ENCODE measurements around the gene PLK2. TPM values are rescaled to one million over a fixed set of nuclear protein-coding genes. Genes with fewer than 3 reads are reported as not detected.

The PLK2 gene
- total and polyA plus RNA-seq, 2 of the 8 experiments (the other 6 are each of a cell fraction or from before 2014, with no cell fraction given) = 5.8 to 20.6 TPM

DNA sequence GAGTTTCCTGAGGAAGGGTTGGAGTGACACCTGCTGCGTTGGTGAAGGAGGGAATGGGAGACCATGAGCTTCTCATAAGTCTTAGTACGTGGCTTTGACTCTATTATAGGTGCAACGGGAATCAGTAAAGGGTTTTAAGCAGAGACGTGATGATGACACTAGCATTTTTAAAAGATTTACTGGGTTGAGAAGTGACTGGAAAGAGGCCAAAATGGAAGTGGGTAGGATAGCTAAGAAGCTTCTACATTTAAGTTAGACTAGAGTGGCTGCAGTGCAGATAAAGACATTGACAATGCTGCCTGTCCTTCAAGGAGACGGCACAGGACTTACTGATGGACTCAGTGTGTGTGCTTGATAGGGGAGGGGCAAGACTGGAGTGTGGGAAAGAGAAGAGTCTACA is 37.5 kb upstream of the PLK2 start:
- DNase-seq (ENCODE audit: low read depth in 1 of 2, low spot score in 2 of 2) (no peak), FAIRE-seq (no peak)
- Histone ChIP-seq H4K91ac (replicated peaks; ENCODE audit: insufficient read length, low read length) (no peak overlapping the region), H2AK5ac (ENCODE audit: low read depth, low read length) (no peak overlapping the region), H3K4ac (replicated peaks; ENCODE audit: insufficient read length, low read depth, low read length) (no peak overlapping the region), H2BK15ac (ENCODE audit: low read length) (0 out of 2 replicates have a peak overlapping the region, but pooled peaks have one; percentile 65), H3K36me3 (ENCODE audit: control insufficient read depth in 2 of 4, insufficient read depth in 4 of 4, low read length in 3 of 4) (no peaks in the 10 kb centered on the region), H2BK120ac (replicated peaks; ENCODE audit: low read depth, low read length) (no peak overlapping the region), H3K18ac (ENCODE audit: extremely low read depth, low read length) (no peak overlapping the region), H4K8ac (ENCODE audit: extremely low read depth, insufficient read depth, low read length) (no peak overlapping the region), H3K9me3 (ENCODE audit: insufficient read depth in 2 of 2, low read depth in 1 of 2, low read length in 1 of 2) (no peaks in the 10 kb centered on the region), H4K5ac (ENCODE audit: insufficient read length, low read depth, low read length) (no peak overlapping the region), H2AFZ (ENCODE audit: low read length) (no peak overlapping the region), H3K14ac (ENCODE audit: insufficient read length) (no peak overlapping the region), H3K79me2 (ENCODE audit: control insufficient read depth in 1 of 2, insufficient read depth in 2 of 2, low read length in 2 of 2) (no peaks in the 10 kb centered on the region), H4K20me1 (replicated peaks in 1 of 2; ENCODE audit: control insufficient read depth in 1 of 2, insufficient read depth in 2 of 2, low read length in 2 of 2) (no peaks in the 10 kb centered on the region), H3K79me1 (ENCODE audit: low read depth, low read length) (no peaks in the 10 kb centered on the region), H3K23me2 (ENCODE audit: low read depth, low read length) (no peaks in the 10 kb centered on the region), H3K4me2 (ENCODE audit: insufficient read depth in 1 of 2, low read depth in 2 of 2, low read length in 2 of 2) (no peak overlapping the region), H3K9ac (replicated peaks in 1 of 4; ENCODE audit: extremely low read depth in 1 of 4, low read depth in 3 of 4, low read length in 3 of 4) (no peak overlapping the region), H2BK5ac (ENCODE audit: low read depth, low read length) (no peak overlapping the region), H2BK20ac (ENCODE audit: low read length) (no peak overlapping the region), H3K23ac (ENCODE audit: insufficient read length) (no peak overlapping the region), H3K4me3 (ENCODE audit: extremely low read depth in 1 of 4, insufficient read depth in 2 of 4, low read depth in 3 of 4, low read length in 4 of 4) (no peak overlapping the region), H3K4me1 (replicated peaks in 1 of 4; ENCODE audit: control insufficient read depth in 3 of 4, insufficient read depth in 4 of 4, low read length in 3 of 4) (no peaks in the 10 kb centered on the region), H2BK12ac (ENCODE audit: low read depth, low read length) (no peak overlapping the region), H3K56ac (replicated peaks; ENCODE audit: insufficient read length, low read depth, low read length) (no peak overlapping the region), H3K27ac (ENCODE audit: low read depth, low read length) (no peak overlapping the region), H3K27me3 (replicated peaks in 1 of 4; ENCODE audit: control insufficient read depth in 3 of 4, extremely low read depth in 1 of 4, insufficient read depth in 3 of 4, low read length in 3 of 4) (peaks cover 0 to 1% (median 0%) of the 10 kb centered on the region in 4 experiments; a peak in 1 of 7 replicates)
- TF ChIP-seq CHD2 (IDR thresholded peaks at IDR 0.05; ENCODE audit: low read length) (no peak), CHD1 (IDR thresholded peaks at IDR 0.05; ENCODE audit: low read depth, low read length) (no peak), SP2 (IDR thresholded peaks at IDR 0.05; ENCODE audit: low read length) (no peak), KDM4A (IDR thresholded peaks at IDR 0.05; ENCODE audit: low read depth, low read length, severe bottlenecking) (no peak), SP1 (IDR thresholded peaks at IDR 0.05; ENCODE audit: low read depth, low read length) (no peak), RBBP5 (IDR thresholded peaks at IDR 0.05; ENCODE audit: borderline replicate concordance, low read depth, low read length) (no peak), RFX5 (IDR thresholded peaks at IDR 0.05; ENCODE audit: borderline replicate concordance, low read depth, low read length) (no peak), HDAC2 (IDR thresholded peaks at IDR 0.05; ENCODE audit: borderline replicate concordance in 1 of 2, low read depth in 2 of 2, low read length in 2 of 2) (no peak), CBX5 (IDR thresholded peaks at IDR 0.05; ENCODE audit: low read depth, low read length) (no peak), POU5F1 (IDR thresholded peaks at IDR 0.05; ENCODE audit: low read depth, low read length) (no peak), POLR2A (IDR thresholded peaks at IDR 0.05; ENCODE audit: control extremely low read depth in 1 of 2, low read depth in 2 of 2, low read length in 2 of 2) (no peak), SIRT6 (IDR thresholded peaks at IDR 0.05; ENCODE audit: low read length) (no peak)
- POLR2A ChIA-PET (ENCODE audit: partially characterized antibody) = no interaction called here
- 89% methylated on average over 5 of the region's 5 CpGs; no CpG with 5 or more reads in 1 of the 2 experiments for WGBS, 2 experiments (ENCODE audit: extremely low coverage in 1 of 2, insufficient coverage in 1 of 2, insufficient read length in 1 of 2, insufficient replicate concordance in 2 of 2, low coverage in 1 of 2, low lambda C conversion rate in 2 of 2, missing lambda C conversion rate in 1 of 2)
- CTCF ChIA-PET (ENCODE audit: partially characterized antibody) = interaction anchor here (0.7 to 10.1 kb wide), 30 partner anchors 9 to 1083 kb away, joined by 3 to 201 read pairs (median 4); no protein-coding TSS in a partner anchor
